SU-DHL-6 (cell line): Measurements from ENCODE around the gene FOXB2.

Experiments used
- EZH2phosphoT487 ChIP-seq: fragments of 200-600 bp; sonication (generic), shearing (Covaris generic); conservative IDR thresholded peaks from 2 replicates; pipeline ENCODE4 v1.6.1; 2018; ENCODE audit warnings: mild to moderate bottlenecking, antibody characterized with exemption, low read length, moderate library complexity, mixed read lengths
- TF ChIP-seq, protein P1 (sequence below): fragments of 200-600 bp; sonication (generic); IDR thresholded peaks from one replicate; pipeline ENCODE4 v1.5.1; 2017; ENCODE audit warnings: antibody characterized with exemption, mild to moderate bottlenecking, low read length, moderate library complexity; ENCODE audit not compliant: insufficient read depth, poor library complexity, severe bottlenecking

DNA sequence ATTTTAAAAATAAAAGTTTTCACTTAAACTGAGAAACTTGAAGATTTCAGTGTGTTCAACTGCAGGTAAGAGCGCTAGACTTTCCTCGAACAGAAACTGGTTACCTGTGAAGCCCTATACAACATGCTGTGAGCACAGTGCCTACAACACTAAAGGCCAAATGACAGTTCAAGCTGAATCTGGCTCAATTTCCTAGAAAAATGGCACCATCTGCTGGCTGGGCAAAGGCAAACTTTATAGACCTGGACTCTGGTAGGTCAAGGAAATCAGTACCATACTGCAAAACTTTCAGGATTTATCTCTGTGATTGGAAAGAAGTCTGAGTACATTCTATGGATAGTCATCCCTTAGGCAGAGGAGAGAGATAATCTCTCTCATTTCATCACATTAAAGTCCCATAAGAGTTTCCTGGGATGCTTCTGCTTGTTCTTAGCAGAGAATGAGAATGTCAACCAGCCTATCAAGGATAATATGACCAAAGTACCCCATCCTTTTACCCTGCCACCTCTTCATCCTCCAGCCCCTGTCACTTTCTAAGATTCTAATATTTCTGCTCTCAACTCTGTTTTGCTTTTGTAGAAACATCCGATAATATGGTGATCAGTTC lies 31.8 kb upstream of the FOXB2 start:
- TF ChIP-seq, protein P1, sequence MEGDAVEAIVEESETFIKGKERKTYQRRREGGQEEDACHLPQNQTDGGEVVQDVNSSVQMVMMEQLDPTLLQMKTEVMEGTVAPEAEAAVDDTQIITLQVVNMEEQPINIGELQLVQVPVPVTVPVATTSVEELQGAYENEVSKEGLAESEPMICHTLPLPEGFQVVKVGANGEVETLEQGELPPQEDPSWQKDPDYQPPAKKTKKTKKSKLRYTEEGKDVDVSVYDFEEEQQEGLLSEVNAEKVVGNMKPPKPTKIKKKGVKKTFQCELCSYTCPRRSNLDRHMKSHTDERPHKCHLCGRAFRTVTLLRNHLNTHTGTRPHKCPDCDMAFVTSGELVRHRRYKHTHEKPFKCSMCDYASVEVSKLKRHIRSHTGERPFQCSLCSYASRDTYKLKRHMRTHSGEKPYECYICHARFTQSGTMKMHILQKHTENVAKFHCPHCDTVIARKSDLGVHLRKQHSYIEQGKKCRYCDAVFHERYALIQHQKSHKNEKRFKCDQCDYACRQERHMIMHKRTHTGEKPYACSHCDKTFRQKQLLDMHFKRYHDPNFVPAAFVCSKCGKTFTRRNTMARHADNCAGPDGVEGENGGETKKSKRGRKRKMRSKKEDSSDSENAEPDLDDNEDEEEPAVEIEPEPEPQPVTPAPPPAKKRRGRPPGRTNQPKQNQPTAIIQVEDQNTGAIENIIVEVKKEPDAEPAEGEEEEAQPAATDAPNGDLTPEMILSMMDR: peak; percentile 35
- TF ChIP-seq EZH2phosphoT487: no peak
